ENCODE measurements around the gene DCAF6. TPM values are rescaled to one million over a fixed set of nuclear protein-coding genes. Genes with fewer than 3 reads are reported as not detected.

Gene DCAF6
- total RNA-seq, 2 donors from 2014 or later, result 71.4 to 116 TPM

- intact Hi-C loops (cut with DNase I), result loop anchor here (5.0 kb wide), 1 partner anchor 47 kb away; the partner anchor contains the start of gene GPR161
- H3K27ac ChIP-seq, result no peak overlapping the region
Measured at GRCh38 chr1:168089979-168090337, 153.5 kb downstream of the DCAF6 start.

DNA sequence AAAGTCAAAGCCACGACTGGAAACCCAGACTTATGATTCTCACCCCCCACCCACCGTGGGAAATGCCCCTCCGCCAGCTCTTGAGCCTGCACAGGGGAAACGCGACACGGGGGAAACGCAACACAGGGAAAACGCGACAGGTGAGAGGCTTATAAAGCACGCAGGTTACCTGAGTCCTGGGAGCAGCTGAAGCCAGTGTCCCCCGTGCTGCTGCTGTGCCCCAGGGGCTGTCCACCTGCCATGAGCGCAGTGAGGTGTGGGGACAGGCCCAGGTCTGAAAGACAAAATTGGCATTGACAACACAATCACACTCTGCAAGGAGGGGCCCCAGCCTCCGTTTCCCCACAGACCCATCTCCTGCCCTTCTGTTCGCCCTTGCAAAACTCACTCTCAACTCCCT is 153.9 kb downstream of the DCAF6 start:
- Histone ChIP-seq H3K27ac (no peak overlapping the region), H3K36me3 (no peaks in the 10 kb centered on the region), H3K27me3 (replicated peaks; ENCODE audit: insufficient read depth) (no peaks in the 10 kb centered on the region), H3K4me3 (no peak overlapping the region), H3K4me1 (replicated peaks) (no peaks in the 10 kb centered on the region), H3K9me3 (no peaks in the 10 kb centered on the region)
- DNase-seq (ENCODE audit: low spot score), result no peak
- intact Hi-C loops (cut with DNase I), result loop anchor here (5.0 kb wide), 1 partner anchor 47 kb away; the partner anchor contains the start of gene GPR161
- WGBS, result 87% methylated on average over 14 of the region's 14 CpGs
- TF ChIP-seq, protein P1, sequence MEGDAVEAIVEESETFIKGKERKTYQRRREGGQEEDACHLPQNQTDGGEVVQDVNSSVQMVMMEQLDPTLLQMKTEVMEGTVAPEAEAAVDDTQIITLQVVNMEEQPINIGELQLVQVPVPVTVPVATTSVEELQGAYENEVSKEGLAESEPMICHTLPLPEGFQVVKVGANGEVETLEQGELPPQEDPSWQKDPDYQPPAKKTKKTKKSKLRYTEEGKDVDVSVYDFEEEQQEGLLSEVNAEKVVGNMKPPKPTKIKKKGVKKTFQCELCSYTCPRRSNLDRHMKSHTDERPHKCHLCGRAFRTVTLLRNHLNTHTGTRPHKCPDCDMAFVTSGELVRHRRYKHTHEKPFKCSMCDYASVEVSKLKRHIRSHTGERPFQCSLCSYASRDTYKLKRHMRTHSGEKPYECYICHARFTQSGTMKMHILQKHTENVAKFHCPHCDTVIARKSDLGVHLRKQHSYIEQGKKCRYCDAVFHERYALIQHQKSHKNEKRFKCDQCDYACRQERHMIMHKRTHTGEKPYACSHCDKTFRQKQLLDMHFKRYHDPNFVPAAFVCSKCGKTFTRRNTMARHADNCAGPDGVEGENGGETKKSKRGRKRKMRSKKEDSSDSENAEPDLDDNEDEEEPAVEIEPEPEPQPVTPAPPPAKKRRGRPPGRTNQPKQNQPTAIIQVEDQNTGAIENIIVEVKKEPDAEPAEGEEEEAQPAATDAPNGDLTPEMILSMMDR (IDR thresholded peaks at IDR 0.05), result no peak
- TF ChIP-seq POLR2A (IDR thresholded peaks at IDR 0.05), result no peak

More at GRCh38 chr1:168089979-168090337, 153.5 kb downstream of the DCAF6 start:
- H3K4me3 ChIP-seq, result no peak overlapping the region
- WGBS, result 100% methylated on average over 2 of the region's 2 CpGs
- H3K36me3 ChIP-seq, result no peaks in the 10 kb centered on the region
- TF ChIP-seq POLR2AphosphoS5 (IDR thresholded peaks at IDR 0.05) (no peak), POLR2A (IDR thresholded peaks at IDR 0.05) (no peak)
- TF ChIP-seq, protein P1 (IDR thresholded peaks at IDR 0.05), result no peak
- no peaks in the 10 kb centered on the region for H3K4me1 ChIP-seq (replicated peaks)
- H3K9me3 ChIP-seq, result no peaks in the 10 kb centered on the region
- no peaks in the 10 kb centered on the region for H3K27me3 ChIP-seq (replicated peaks; ENCODE audit: insufficient read depth)
- no peak for DNase-seq (ENCODE audit: low spot score)

GRCh38 chr1:168091063-168091462 is 154.6 kb downstream of the DCAF6 start:
- no peak for TF ChIP-seq POLR2A (IDR thresholded peaks at IDR 0.05)
- TF ChIP-seq POLR2AphosphoS5 (IDR thresholded peaks at IDR 0.05), result no peak
- TF ChIP-seq, protein P1 (IDR thresholded peaks at IDR 0.05), result no peak
- H3K36me3 ChIP-seq, result no peaks in the 10 kb centered on the region
- no peaks in the 10 kb centered on the region for H3K9me3 ChIP-seq
- H3K27me3 ChIP-seq (replicated peaks; ENCODE audit: insufficient read depth), result no peaks in the 10 kb centered on the region
- no peak for DNase-seq (ENCODE audit: low spot score)
- H3K27ac ChIP-seq, result no peak overlapping the region
- 89% methylated on average over 9 of the region's 9 CpGs for WGBS
- no peak overlapping the region for H3K4me3 ChIP-seq
- intact Hi-C loops (cut with DNase I), result loop anchor here (5.0 kb wide), 1 partner anchor 46 kb away; the partner anchor contains the start of gene GPR161
- no peaks in the 10 kb centered on the region for H3K4me1 ChIP-seq (replicated peaks)

GRCh38 chr1:168091720-168092550 is 155.5 kb downstream of the DCAF6 start:
- H3K4me1 ChIP-seq (replicated peaks), result no peaks in the 10 kb centered on the region
- H3K27ac ChIP-seq, result peak overlapping the region in 1 of 2 donors; percentile 31
- TF ChIP-seq POLR2AphosphoS5 (IDR thresholded peaks at IDR 0.05) (no peak), POLR2A (IDR thresholded peaks at IDR 0.05) (no peak)
- TF ChIP-seq, protein P1 (IDR thresholded peaks at IDR 0.05), result no peak
- no peak overlapping the region for H3K4me3 ChIP-seq
- no peak for DNase-seq (ENCODE audit: low spot score)
- no peaks in the 10 kb centered on the region for H3K9me3 ChIP-seq
- intact Hi-C loops (cut with DNase I), result loop anchor here (5.0 kb wide), 1 partner anchor 45 kb away; the partner anchor contains the start of gene GPR161
- WGBS, result 57% methylated on average over 8 of the region's 8 CpGs
- H3K27me3 ChIP-seq (replicated peaks; ENCODE audit: insufficient read depth), result no peaks in the 10 kb centered on the region
- no peaks in the 10 kb centered on the region for H3K36me3 ChIP-seq

Measured in prostate gland (tissue), 2 donors.